IgD-negative memory B cell (primary cell): ENCODE results near the gene ARID4B. TPM values are rescaled to one million over a fixed set of nuclear protein-coding genes. Genes with fewer than 3 reads are reported as not detected.

ENCODE experiments used
- H3K27ac Mint-ChIP-seq, 3 donors: one replicate each; pipeline ENCODE4 v1.8.0; 2020 to 2022; ENCODE audit warnings: mild to moderate bottlenecking in 3 of 3, mixed read lengths in 3 of 3, moderate library complexity in 1 of 3
- H3K27me3 Mint-ChIP-seq: one replicate; pipeline ENCODE4 v1.8.0; 2021; ENCODE audit warnings: mixed read lengths
- H3K36me3 Mint-ChIP-seq: one replicate; pipeline ENCODE4 v1.8.0; 2020; ENCODE audit warnings: mild to moderate bottlenecking, mixed read lengths
- H3K4me1 Mint-ChIP-seq, 3 donors: one replicate each; pipeline ENCODE4 v1.8.0; 2020 to 2022; ENCODE audit warnings: mixed read lengths in 3 of 3, mild to moderate bottlenecking in 1 of 3
- H3K4me3 Mint-ChIP-seq, 4 donors: one replicate each; pipeline ENCODE4 v1.8.0; 2020 to 2022; ENCODE audit warnings: mild to moderate bottlenecking in 4 of 4, mixed read lengths in 4 of 4, moderate library complexity in 3 of 4
- H3K9me3 Mint-ChIP-seq, 3 donors: one replicate each; pipeline ENCODE4 v1.8.0; 2020 to 2021; ENCODE audit warnings: mixed read lengths in 3 of 3, mild to moderate bottlenecking in 1 of 3
- polyA plus RNA-seq: library from polyadenylated mRNA; unstranded; fragments of 300-500 nt; fragmentation: Illumina TruSeq; gene quantifications from one replicate; pipeline ENCODE4 v1.2.3, GENCODE V29; 2021

Gene ARID4B
- polyA plus RNA-seq, 1 donor from 2014 or later, result 66.2 TPM

DNA sequence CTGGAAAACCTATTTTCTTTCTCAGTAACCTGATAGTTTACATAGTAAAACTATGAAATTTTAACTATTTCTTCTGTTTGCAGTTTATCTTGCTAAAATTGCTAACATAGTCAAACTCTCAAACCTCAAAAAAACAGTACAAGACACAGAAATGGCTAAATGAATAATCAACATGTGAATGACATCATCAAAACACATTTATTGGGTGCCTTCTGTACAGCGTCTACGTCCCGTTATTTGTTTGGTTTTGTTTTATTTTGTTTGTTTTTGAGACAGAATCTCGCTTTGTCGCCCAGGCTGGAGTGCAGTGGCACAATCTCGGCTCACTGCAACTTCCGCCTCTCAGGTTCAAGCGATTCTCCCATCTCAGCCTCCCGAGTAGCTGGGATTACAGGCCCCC lies 178.2 kb downstream of the ARID4B start:
- no peak overlapping the region for H3K27ac Mint-ChIP-seq
- H3K4me3 Mint-ChIP-seq, result no peak overlapping the region
- H3K9me3 Mint-ChIP-seq, result no peaks in the 10 kb centered on the region
- no peaks in the 10 kb centered on the region for H3K27me3 Mint-ChIP-seq
- peaks cover 6% of the 10 kb centered on the region for H3K36me3 Mint-ChIP-seq
- peaks cover 2 to 12% (median 3%) of the 10 kb centered on the region in 3 donors for H3K4me1 Mint-ChIP-seq

DNA sequence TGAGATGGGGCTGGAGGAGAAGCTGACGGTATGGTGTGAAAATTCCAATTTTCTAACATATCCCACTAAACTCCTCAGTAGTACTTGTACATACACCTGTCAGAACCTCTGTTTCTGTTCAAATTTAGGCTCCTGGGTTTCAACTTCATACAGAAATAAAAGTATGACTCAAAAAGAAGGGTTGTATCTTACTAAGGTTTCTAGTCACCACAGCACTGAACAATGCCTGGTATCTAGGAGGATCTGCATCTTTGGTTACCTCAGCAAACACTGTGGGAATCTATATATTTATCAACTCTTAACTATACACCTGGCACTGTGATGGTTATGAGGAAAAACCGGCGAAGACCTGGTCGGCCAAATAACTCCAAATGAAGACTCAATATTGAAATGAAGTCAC lies 180.7 kb downstream of the ARID4B start:
- Mint-ChIP-seq H3K27ac (no peak overlapping the region), H3K4me1 (peaks cover 0 to 8% (median 3%) of the 10 kb centered on the region in 3 donors), H3K9me3 (no peaks in the 10 kb centered on the region), H3K27me3 (no peaks in the 10 kb centered on the region), H3K36me3 (peaks cover 3% of the 10 kb centered on the region), H3K4me3 (no peak overlapping the region)

GRCh38 chr1:235145639-235146038 lies 182.3 kb downstream of the ARID4B start:
- H3K36me3 Mint-ChIP-seq, result peaks cover 6% of the 10 kb centered on the region
- H3K27me3 Mint-ChIP-seq, result no peaks in the 10 kb centered on the region
- H3K4me3 Mint-ChIP-seq, result no peak overlapping the region
- H3K9me3 Mint-ChIP-seq, result no peaks in the 10 kb centered on the region
- H3K27ac Mint-ChIP-seq, result no peak overlapping the region
- H3K4me1 Mint-ChIP-seq, result peaks cover 0 to 6% (median 0%) of the 10 kb centered on the region in 3 donors

DNA sequence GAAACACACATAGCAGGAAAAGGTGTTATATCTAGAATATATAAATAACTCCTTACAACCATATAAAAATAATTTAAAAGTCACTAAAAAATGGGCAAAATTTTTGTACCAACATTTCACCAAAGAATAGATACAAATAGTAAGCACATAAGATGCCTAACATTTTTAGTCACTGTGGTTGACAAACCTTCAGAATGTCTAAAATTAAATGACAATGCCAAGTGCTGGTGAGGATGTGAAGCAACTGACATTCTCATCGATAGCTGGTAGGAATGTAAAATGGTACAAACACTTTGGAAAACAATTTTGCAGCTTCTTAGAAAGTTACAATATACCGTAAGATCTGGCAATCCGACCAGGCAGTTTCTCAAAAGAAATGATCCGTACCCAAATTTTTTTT lies 185.0 kb downstream of the ARID4B start:
- Mint-ChIP-seq H3K4me1 (peaks cover 0 to 3% (median 2%) of the 10 kb centered on the region in 3 donors), H3K27ac (no peak overlapping the region), H3K36me3 (peaks cover 4% of the 10 kb centered on the region), H3K9me3 (no peaks in the 10 kb centered on the region), H3K27me3 (no peaks in the 10 kb centered on the region), H3K4me3 (no peak overlapping the region)

GRCh38 chr1:235139315-235139714 lies 188.7 kb downstream of the ARID4B start:
- no peak overlapping the region for H3K4me3 Mint-ChIP-seq

DNA sequence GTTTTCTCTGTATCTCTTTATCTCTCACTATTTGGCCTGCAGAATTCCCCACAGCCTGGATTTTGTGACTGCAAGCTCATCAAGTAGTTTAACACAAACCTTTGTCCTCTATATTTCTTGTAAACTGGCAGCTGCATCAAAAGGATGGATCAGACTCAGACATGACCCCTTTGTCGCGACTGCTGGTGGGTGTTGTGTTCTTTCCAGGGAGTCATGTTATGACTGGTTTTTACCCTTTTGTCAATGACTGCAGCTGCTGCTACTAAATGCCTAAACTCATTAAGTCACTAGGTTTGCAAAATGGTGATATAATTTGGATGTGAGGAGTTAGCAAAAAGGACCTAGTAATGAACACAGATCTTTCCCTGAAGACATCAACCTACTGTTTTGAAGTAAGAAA lies 189.2 kb downstream of the ARID4B start:
- no peaks in the 10 kb centered on the region for H3K9me3 Mint-ChIP-seq
- no peak overlapping the region for H3K4me3 Mint-ChIP-seq
- H3K27me3 Mint-ChIP-seq, result no peaks in the 10 kb centered on the region
- H3K4me1 Mint-ChIP-seq, result peaks cover 0 to 3% (median 1%) of the 10 kb centered on the region in 3 donors
- H3K36me3 Mint-ChIP-seq, result peaks cover 16% of the 10 kb centered on the region
- H3K27ac Mint-ChIP-seq, result no peak overlapping the region

More at GRCh38 chr1:235139315-235139714, 188.7 kb downstream of the ARID4B start:
- Mint-ChIP-seq H3K27ac (no peak overlapping the region), H3K9me3 (no peaks in the 10 kb centered on the region), H3K4me1 (peaks cover 0 to 3% (median 1%) of the 10 kb centered on the region in 3 donors), H3K27me3 (no peaks in the 10 kb centered on the region), H3K36me3 (peaks cover 13% of the 10 kb centered on the region)

GRCh38 chr1:235136111-235136510 lies 191.9 kb downstream of the ARID4B start:
- Mint-ChIP-seq H3K9me3 (no peaks in the 10 kb centered on the region), H3K4me3 (no peak overlapping the region), H3K4me1 (peaks cover 0 to 3% (median 0%) of the 10 kb centered on the region in 3 donors), H3K27ac (peak overlapping the region in 1 of 3 donors; percentile 53), H3K27me3 (no peaks in the 10 kb centered on the region), H3K36me3 (peaks cover 12% of the 10 kb centered on the region)

- Mint-ChIP-seq H3K27ac (no peak overlapping the region), H3K4me1 (peaks cover 0 to 3% (median 1%) of the 10 kb centered on the region in 3 donors), H3K27me3 (no peaks in the 10 kb centered on the region), H3K9me3 (no peaks in the 10 kb centered on the region), H3K36me3 (peaks cover 16% of the 10 kb centered on the region), H3K4me3 (no peak overlapping the region)
Observed at GRCh38 chr1:235134171-235134570, 193.8 kb downstream of the ARID4B start.

DNA sequence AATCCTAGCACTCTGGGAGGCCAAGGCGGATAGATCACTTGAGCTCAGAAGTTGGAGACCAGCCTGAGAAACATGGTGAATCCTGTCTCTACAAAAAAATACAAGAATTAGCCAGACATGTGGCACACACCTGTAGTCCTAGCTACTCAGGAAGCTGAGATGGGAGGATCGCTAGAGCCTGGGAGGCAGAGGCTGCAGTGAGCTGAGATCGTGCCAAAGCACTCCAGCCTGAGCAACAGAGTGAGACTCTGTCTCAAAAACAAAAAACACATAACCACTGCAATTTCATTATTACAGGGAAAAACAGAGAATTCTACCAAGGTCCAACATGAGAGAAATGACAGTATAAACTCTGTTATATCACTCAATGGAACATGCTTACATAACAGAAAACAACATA lies 194.9 kb downstream of the ARID4B start:
- peaks cover 3 to 7% (median 7%) of the 10 kb centered on the region in 3 donors for H3K4me1 Mint-ChIP-seq
- no peak overlapping the region for H3K27ac Mint-ChIP-seq
- no peaks in the 10 kb centered on the region for H3K9me3 Mint-ChIP-seq
- H3K4me3 Mint-ChIP-seq, result no peak overlapping the region
- peaks cover 16% of the 10 kb centered on the region for H3K36me3 Mint-ChIP-seq
- H3K27me3 Mint-ChIP-seq, result no peaks in the 10 kb centered on the region

DNA sequence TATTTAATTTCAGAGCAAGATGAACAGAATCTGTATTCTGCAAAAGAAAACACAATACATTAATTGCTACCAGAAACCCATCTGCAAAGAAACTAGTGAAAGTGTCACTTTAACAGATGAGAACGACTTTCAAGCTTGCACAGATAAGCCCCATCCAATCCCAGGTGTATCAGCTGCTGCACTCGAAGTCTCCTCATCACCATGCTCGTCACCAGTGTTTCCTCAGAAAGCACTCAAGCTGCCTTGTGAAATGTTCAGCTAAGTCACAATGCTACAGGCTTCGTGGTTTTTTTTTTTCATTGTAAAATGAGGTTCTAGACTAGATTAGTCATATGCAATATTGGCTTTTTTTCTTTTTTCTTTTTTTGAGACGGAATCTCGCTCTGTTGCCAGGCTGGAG lies 196.0 kb downstream of the ARID4B start:
- Mint-ChIP-seq H3K9me3 (no peaks in the 10 kb centered on the region), H3K4me3 (peak overlapping the region in 1 of 4 donors; percentile 60), H3K36me3 (peaks cover 16% of the 10 kb centered on the region), H3K27ac (peak overlapping the region in 2 of 3 donors; percentile 54 to 64), H3K27me3 (no peaks in the 10 kb centered on the region), H3K4me1 (peaks cover 10 to 16% (median 15%) of the 10 kb centered on the region in 3 donors)

DNA sequence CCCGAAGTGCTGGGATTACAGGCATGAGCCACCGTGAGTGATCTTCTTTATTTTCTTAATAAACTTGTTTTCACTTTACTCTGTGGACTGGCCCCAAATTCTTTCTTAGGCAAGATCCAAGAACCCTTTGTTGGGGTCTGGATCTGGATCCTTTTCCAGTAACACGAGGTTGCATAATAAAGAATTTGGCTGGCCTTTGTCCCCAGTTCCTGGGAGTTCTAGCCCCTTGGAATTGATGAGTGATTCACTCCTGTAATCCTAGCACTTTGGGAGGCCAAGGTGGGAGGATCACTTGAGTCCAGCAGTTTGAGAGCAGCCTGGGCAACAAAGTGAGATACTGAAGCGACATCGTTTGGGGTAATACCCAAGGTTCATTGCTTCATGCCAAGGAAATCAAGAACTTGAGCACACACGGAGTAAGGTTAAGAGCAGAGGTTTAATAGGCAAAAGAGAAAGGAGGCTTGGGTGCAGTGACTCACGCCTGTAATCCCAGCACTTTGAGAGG lies 197.2 kb downstream of the ARID4B start:
- Mint-ChIP-seq H3K27me3 (no peaks in the 10 kb centered on the region), H3K27ac (peak overlapping the region in 2 of 3 donors; percentile 59 to 88), H3K9me3 (no peaks in the 10 kb centered on the region), H3K36me3 (peaks cover 11% of the 10 kb centered on the region), H3K4me1 (peaks cover 16 to 21% (median 21%) of the 10 kb centered on the region in 3 donors), H3K4me3 (peak overlapping the region in 1 of 4 donors; percentile 60)

DNA sequence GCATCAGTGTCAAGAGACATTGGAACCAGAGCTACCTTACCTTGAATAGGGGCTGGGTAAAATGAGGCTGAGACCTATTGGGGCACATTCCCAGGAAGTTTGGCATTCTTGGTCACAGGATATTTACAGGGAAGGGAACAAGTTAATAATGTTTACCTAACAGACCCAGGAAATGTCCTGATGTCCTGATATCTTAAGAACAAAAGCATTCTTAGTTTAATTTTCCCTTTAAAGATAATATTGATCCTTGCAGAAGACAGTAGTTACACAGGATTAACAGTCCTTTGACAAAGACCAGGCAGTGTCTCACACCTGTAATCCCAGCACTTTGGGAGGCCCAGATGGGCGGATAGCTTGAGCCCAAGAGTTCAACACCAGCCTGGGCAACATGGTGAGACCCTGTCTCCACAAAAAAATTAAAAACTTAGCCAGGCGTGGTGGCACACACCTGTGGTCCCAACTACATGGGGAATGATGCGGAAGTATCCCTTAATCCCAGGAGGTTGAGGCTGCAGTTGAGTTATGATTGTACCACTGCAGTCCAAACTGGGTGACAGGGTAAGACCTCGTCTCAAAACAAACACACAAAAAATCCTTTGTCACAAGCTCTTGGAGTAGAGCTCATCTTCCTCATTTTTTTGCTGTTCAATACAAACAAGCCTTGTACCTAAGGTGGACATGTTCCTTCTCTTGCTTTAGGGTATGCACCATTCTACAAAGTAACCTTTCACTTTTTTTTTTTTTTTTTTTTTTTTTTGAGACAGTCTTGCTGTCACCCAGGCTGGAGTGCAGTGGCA lies 198.0 kb downstream of the ARID4B start:
- H3K4me1 Mint-ChIP-seq, result peaks cover 16 to 22% (median 21%) of the 10 kb centered on the region in 3 donors

GRCh38 chr1:235128456-235129328 lies 199.3 kb downstream of the ARID4B start, which contains the start of gene TOMM20:
TOMM20 (minus strand) TSS chr1:235128837; CDS start chr1:235128715, 122 bp downstream.
- peak within 1 kb of the TSS; percentile 96 to 98 (median 97) for H3K27ac Mint-ChIP-seq
- H3K4me3 Mint-ChIP-seq, result peak within 1 kb of the TSS; percentile 98 to 99 (median 98)
- H3K27me3 Mint-ChIP-seq, result no peaks in the 10 kb centered on the region
- H3K4me1 Mint-ChIP-seq, result peaks cover 21 to 27% (median 25%) of the 10 kb centered on the region in 3 donors
- peaks cover 6% of the 10 kb centered on the region for H3K36me3 Mint-ChIP-seq
- H3K9me3 Mint-ChIP-seq, result no peaks in the 10 kb centered on the region

More for the DNA sequence above, 198.0 kb downstream of the ARID4B start:
- Mint-ChIP-seq H3K4me3 (peak overlapping the region in 2 of 4 donors; percentile 73 to 98), H3K27ac (peak overlapping the region in 2 of 3 donors; percentile 88 to 96), H3K27me3 (no peaks in the 10 kb centered on the region), H3K9me3 (no peaks in the 10 kb centered on the region), H3K36me3 (peaks cover 11% of the 10 kb centered on the region)

DNA sequence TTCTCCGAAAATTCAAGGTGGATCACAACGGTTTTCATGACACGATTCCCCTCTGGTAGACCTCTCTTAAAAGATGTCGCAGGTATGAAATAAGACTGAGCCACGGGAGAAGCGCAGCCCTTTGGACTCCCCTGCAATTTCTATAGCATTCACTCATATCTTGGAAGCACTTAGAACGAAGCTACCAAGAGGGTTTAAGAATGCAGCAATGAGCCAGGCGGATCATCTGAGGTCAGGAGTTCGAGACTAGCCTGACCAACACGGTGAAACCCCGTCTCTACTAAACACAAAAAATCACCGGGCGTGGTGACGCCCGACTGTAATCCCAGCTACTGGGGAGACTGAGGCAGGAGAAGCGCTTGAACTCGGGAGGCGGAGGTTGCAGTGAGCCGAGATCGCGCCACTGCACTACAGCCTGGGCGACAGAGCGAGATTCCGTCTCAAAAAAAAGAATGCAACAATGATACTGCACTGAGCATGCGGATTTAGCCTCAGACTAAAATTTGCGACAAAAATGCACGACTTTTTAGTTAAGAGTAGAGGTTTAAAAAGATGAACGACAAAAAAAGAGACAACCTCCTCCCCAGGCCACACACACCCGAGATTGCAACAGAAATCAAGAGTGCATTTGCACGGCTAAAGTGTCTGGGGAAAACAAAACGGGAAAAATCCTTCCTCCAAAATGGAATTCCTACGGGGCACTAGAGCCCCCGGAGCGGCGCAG lies 200.1 kb downstream of the ARID4B start:
- Mint-ChIP-seq H3K4me1 (peaks cover 27 to 31% (median 29%) of the 10 kb centered on the region in 3 donors), H3K9me3 (no peaks in the 10 kb centered on the region), H3K4me3 (peak overlapping the region; percentile 98 to 99 (median 98)), H3K36me3 (peaks cover 6% of the 10 kb centered on the region), H3K27me3 (no peaks in the 10 kb centered on the region), H3K27ac (peak overlapping the region; percentile 96 to 98 (median 97))
